ENCODE data around the gene FCGBP.
"Not testable (repeated sequence)": the region's sequence is repeated elsewhere in the genome, so short reads cannot be mapped to it uniquely, and the experiment has no call there.

Gene FCGBP

GRCh38 chr19:39887456-39887951 lies 46.9 kb downstream of the FCGBP start:
- not testable (repeated sequence) for DNase-seq

GRCh38 chr19:39885821-39886554 lies 48.4 kb downstream of the FCGBP start:
- DNase-seq = not testable (repeated sequence)

GRCh38 chr19:39884721-39885120 lies 49.7 kb downstream of the FCGBP start:
- not testable (repeated sequence) for DNase-seq

Measured in activated naive CD4-positive, alpha-beta T cell (primary cell).